ENCODE data around the gene EFHC2.

The EFHC2 gene

GRCh38 chrX:44343412-44344141 lies at the start of gene EFHC2:
Gene EFHC2, minus strand, starts transcription at chrX:44343672. Its CDS starts 84 bp downstream, at chrX:44343588.
- DNase-seq (ENCODE audit: low read depth in 1 of 2, low spot score in 1 of 2) = peak; percentile 8 to 20

GRCh38 chrX:44392767-44393166 lies 49.3 kb upstream of the EFHC2 start:
- DNase-seq (ENCODE audit: low read depth in 1 of 2, low spot score in 1 of 2) = no peak

GRCh38 chrX:44384688-44385338 lies 41.3 kb upstream of the EFHC2 start:
- DNase-seq (ENCODE audit: low read depth in 1 of 2, low spot score in 1 of 2) = no peak

- DNase-seq (ENCODE audit: low read depth in 1 of 2, low spot score in 1 of 2) = no peak
These were observed 39.4 kb upstream of the EFHC2 start for GRCh38 chrX:44382871-44383270.

GRCh38 chrX:44352758-44353157 lies 9.3 kb upstream of the EFHC2 start:
- DNase-seq (ENCODE audit: low read depth in 1 of 2, low spot score in 1 of 2) = no peak

- DNase-seq (ENCODE audit: low read depth in 1 of 2, low spot score in 1 of 2) = no peak
These were observed 6.1 kb upstream of the EFHC2 start for GRCh38 chrX:44349561-44349960.

- no peak for DNase-seq (ENCODE audit: low read depth in 1 of 2, low spot score in 1 of 2)
These were observed 1.2 kb upstream of the EFHC2 start for GRCh38 chrX:44344687-44345086.

- peak; percentile 14 to 30 for DNase-seq (ENCODE audit: low read depth in 1 of 2, low spot score in 1 of 2)
These were observed 722 bp upstream of the EFHC2 start for GRCh38 chrX:44344194-44344593.

- no peak for DNase-seq (ENCODE audit: low read depth in 1 of 2, low spot score in 1 of 2)
These were observed 606 bp downstream of the EFHC2 start for GRCh38 chrX:44342866-44343265.

GRCh38 chrX:44338361-44338760 lies 5.1 kb downstream of the EFHC2 start:
- DNase-seq (ENCODE audit: low read depth in 1 of 2, low spot score in 1 of 2) = no peak

GRCh38 chrX:44332437-44332836 lies 11.0 kb downstream of the EFHC2 start:
- no peak for DNase-seq (ENCODE audit: low read depth in 1 of 2, low spot score in 1 of 2)

GRCh38 chrX:44330227-44330626 lies 13.2 kb downstream of the EFHC2 start:
- DNase-seq (ENCODE audit: low read depth in 1 of 2, low spot score in 1 of 2) = no peak

GRCh38 chrX:44319550-44319949 lies 23.9 kb downstream of the EFHC2 start:
- no peak for DNase-seq (ENCODE audit: low read depth in 1 of 2, low spot score in 1 of 2)

- DNase-seq (ENCODE audit: low read depth in 1 of 2, low spot score in 1 of 2) = no peak
These were observed 26.3 kb downstream of the EFHC2 start for GRCh38 chrX:44317181-44317580.

GRCh38 chrX:44314808-44315207 lies 28.7 kb downstream of the EFHC2 start:
- DNase-seq (ENCODE audit: low read depth in 1 of 2, low spot score in 1 of 2) = no peak

GRCh38 chrX:44314259-44314734 lies 29.2 kb downstream of the EFHC2 start:
- DNase-seq (ENCODE audit: low read depth in 1 of 2, low spot score in 1 of 2) = no peak

GRCh38 chrX:44312421-44312820 lies 31.1 kb downstream of the EFHC2 start:
- no peak for DNase-seq (ENCODE audit: low read depth in 1 of 2, low spot score in 1 of 2)

GRCh38 chrX:44310227-44310626 lies 33.2 kb downstream of the EFHC2 start:
- no peak for DNase-seq (ENCODE audit: low read depth in 1 of 2, low spot score in 1 of 2)

GRCh38 chrX:44308869-44309268 lies 34.6 kb downstream of the EFHC2 start:
- DNase-seq (ENCODE audit: low read depth in 1 of 2, low spot score in 1 of 2) = no peak

- no peak for DNase-seq (ENCODE audit: low read depth in 1 of 2, low spot score in 1 of 2)
These were observed 37.1 kb downstream of the EFHC2 start for GRCh38 chrX:44306356-44306755.

GRCh38 chrX:44305921-44306320 lies 37.6 kb downstream of the EFHC2 start:
- no peak for DNase-seq (ENCODE audit: low read depth in 1 of 2, low spot score in 1 of 2)

- DNase-seq (ENCODE audit: low read depth in 1 of 2, low spot score in 1 of 2) = no peak
These were observed 40.4 kb downstream of the EFHC2 start for GRCh38 chrX:44303119-44303518.

- no peak for DNase-seq (ENCODE audit: low read depth in 1 of 2, low spot score in 1 of 2)
These were observed 44.3 kb downstream of the EFHC2 start for GRCh38 chrX:44299177-44299576.

Data from activated T-helper 1 cell treated with anti-CD3 and anti-CD28 coated beads, Interleukin-2, amount 50 U/mL, for 16 hours (primary cell).